Measurements from ENCODE around the gene TARBP1. TPM values are rescaled to one million over a fixed set of nuclear protein-coding genes. Genes with fewer than 3 reads are reported as not detected.

The TARBP1 gene
- total and polyA plus RNA-seq, 2 of the 8 experiments (the other 6 are each of a cell fraction or from before 2014, with no cell fraction given): 21.9 to 32.3 TPM

DNA sequence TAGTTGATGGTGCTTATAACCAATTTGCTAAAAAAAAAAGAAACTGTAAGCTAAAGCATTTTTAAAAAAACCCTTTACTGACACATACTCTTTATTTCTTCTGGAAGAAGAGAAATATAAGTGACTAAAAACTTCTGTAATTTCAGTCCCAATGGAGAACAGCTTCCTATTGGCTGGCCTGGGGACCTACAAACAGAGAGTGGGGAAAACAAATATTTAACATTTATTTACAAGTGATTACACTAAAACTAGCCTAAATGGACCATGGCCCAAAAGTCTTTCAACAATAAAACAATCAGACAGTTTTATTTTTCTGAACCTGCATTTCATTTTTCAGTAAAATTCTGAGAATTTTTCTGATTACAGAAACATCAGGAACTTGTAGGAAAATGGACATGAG is 15.2 kb downstream of the TARBP1 start (continued):
- no peak for TF ChIP-seq SAP30 (IDR thresholded peaks at IDR 0.05; ENCODE audit: insufficient read depth, insufficient replicate concordance, low read length)
- TF ChIP-seq JUN (IDR thresholded peaks at IDR 0.05; ENCODE audit: low read depth, low read length): no peak
